ENCODE measurements around the gene APOF.
"Not testable (repeated sequence)": the region's sequence is repeated elsewhere in the genome, so short reads cannot be mapped to it uniquely, and the experiment has no call there.

APOF gene

GRCh38 chr12:56366948-56367347, 4.3 kb upstream of the APOF start:
- no peak for DNase-seq

- no peak for DNase-seq
Observed at GRCh38 chr12:56361487-56362129, 1.0 kb downstream of the APOF start.

- DNase-seq = peak; percentile 100
Observed at GRCh38 chr12:56359851-56360767, 2.5 kb downstream of the APOF start, which contains the start of gene STAT2. Gene STAT2, minus strand, starts transcription at chr12:56360107. Its CDS starts 3,536 bp downstream, at chr12:56356571.

GRCh38 chr12:56358836-56359532, 3.7 kb downstream of the APOF start:
- peak; percentile 7 for DNase-seq

- DNase-seq = no peak
Observed at GRCh38 chr12:56351325-56351724, 11.3 kb downstream of the APOF start.

GRCh38 chr12:56350662-56351061, 12.0 kb downstream of the APOF start:
- DNase-seq = no peak

GRCh38 chr12:56348776-56349175, 13.9 kb downstream of the APOF start:
- no peak for DNase-seq

GRCh38 chr12:56347255-56347654, 15.4 kb downstream of the APOF start:
- not testable (repeated sequence) for DNase-seq

- DNase-seq = no peak
Observed at GRCh38 chr12:56346675-56347074, 16.0 kb downstream of the APOF start.

GRCh38 chr12:56342290-56342689, 20.4 kb downstream of the APOF start:
- DNase-seq = not testable (repeated sequence)

- no peak for DNase-seq
Observed at GRCh38 chr12:56341616-56342015, 21.0 kb downstream of the APOF start.

- no peak for DNase-seq
Observed at GRCh38 chr12:56339158-56339422, 23.6 kb downstream of the APOF start.

- DNase-seq = no peak
Observed at GRCh38 chr12:56338308-56339157, 24.1 kb downstream of the APOF start, which contains the start of gene IL23A. Gene IL23A, plus strand, starts transcription at chr12:56338884. Its CDS starts 161 bp downstream, at chr12:56339045.

GRCh38 chr12:56337753-56338251, 24.9 kb downstream of the APOF start:
- DNase-seq = no peak

GRCh38 chr12:56336361-56337167, 26.1 kb downstream of the APOF start:
- no peak for DNase-seq

- DNase-seq = not testable (repeated sequence)
Observed at GRCh38 chr12:56335527-56335926, 27.1 kb downstream of the APOF start.

GRCh38 chr12:56334490-56334793, 28.2 kb downstream of the APOF start:
- peak; percentile 20 for DNase-seq

- DNase-seq = peak; percentile 99
Observed at GRCh38 chr12:56333679-56334489, 28.8 kb downstream of the APOF start, which contains the start of gene PAN2. Gene PAN2, minus strand, starts transcription at chr12:56334000. Its CDS starts 906 bp downstream, at chr12:56333094.

GRCh38 chr12:56333197-56333678, 29.4 kb downstream of the APOF start:
- DNase-seq = no peak

GRCh38 chr12:56332512-56333196, 30.0 kb downstream of the APOF start:
- no peak for DNase-seq

Measured in hematopoietic multipotent progenitor cell treated with erythropoietin and hydrocortisone succinate and interleukin-3 and kit ligand, for 8 days (in vitro differentiated cells).